ENCODE results near the gene RDH5. TPM values are rescaled to one million over a fixed set of nuclear protein-coding genes. Genes with fewer than 3 reads are reported as not detected.
A peak's percentile ranks its signal among the peaks of the same experiment; 100 is the strongest.

RDH5 gene
- total and polyA plus RNA-seq, 2 of the 13 experiments (the other 11 are each of a cell fraction or from before 2014, with no cell fraction given): 2.6 to 5.7 TPM

DNA sequence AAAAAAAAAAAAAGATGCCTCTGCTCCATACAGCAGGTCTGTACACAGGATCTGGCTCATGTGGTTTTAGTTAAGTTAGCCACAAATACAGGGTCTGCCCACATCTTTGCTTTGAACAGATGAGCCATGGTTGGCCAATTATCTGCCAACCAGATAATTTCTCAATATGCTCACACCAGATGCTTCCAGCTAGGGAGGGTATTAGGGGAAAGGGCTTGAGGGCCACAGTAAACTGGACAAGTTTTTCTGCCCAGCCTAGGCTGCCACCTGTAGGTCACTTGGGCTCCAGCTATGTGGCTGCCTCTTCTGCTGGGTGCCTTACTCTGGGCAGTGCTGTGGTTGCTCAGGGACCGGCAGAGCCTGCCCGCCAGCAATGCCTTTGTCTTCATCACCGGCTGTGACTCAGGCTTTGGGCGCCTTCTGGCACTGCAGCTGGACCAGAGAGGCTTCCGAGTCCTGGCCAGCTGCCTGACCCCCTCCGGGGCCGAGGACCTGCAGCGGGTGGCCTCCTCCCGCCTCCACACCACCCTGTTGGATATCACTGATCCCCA lies 776 bp downstream of the RDH5 start (continued):
- TF ChIP-seq, protein P1, sequence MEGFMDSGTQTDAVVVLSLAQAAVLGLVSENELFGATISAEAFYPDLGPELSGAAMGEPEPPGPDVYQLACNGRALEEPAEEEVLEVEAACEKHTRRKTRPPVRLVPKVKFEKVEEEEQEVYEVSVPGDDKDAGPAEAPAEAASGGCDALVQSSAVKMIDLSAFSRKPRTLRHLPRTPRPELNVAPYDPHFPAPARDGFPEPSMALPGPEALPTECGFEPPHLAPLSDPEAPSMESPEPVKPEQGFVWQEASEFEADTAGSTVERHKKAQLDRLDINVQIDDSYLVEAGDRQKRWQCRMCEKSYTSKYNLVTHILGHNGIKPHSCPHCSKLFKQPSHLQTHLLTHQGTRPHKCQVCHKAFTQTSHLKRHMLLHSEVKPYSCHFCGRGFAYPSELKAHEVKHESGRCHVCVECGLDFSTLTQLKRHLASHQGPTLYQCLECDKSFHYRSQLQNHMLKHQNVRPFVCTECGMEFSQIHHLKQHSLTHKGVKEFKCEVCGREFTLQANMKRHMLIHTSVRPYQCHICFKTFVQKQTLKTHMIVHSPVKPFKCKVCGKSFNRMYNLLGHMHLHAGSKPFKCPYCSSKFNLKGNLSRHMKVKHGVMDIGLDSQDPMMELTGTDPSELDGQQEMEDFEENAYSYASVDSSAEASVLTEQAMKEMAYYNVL (CRISPR knock-in tag; IDR thresholded peaks at IDR 0.05; ENCODE audit: borderline replicate concordance): no peak
- TF ChIP-seq GRHL1 (CRISPR knock-in tag; conservative IDR thresholded peaks at IDR 0.05): no peak
- TF ChIP-seq ZNF44 (CRISPR knock-in tag; IDR thresholded peaks at IDR 0.05): no peak
- peak; percentile 46; the same call in 1 of the 2 replicates for TF ChIP-seq RXRB (CRISPR knock-in tag; IDR thresholded peaks at IDR 0.05; ENCODE audit: borderline replicate concordance)
- TF ChIP-seq ZNF337 (CRISPR knock-in tag; IDR thresholded peaks at IDR 0.05; ENCODE audit: borderline replicate concordance, low read depth): no peak
- TF ChIP-seq ZNF18 (CRISPR knock-in tag; IDR thresholded peaks at IDR 0.05; ENCODE audit: insufficient replicate concordance): no peak
- TF ChIP-seq, protein P2, sequence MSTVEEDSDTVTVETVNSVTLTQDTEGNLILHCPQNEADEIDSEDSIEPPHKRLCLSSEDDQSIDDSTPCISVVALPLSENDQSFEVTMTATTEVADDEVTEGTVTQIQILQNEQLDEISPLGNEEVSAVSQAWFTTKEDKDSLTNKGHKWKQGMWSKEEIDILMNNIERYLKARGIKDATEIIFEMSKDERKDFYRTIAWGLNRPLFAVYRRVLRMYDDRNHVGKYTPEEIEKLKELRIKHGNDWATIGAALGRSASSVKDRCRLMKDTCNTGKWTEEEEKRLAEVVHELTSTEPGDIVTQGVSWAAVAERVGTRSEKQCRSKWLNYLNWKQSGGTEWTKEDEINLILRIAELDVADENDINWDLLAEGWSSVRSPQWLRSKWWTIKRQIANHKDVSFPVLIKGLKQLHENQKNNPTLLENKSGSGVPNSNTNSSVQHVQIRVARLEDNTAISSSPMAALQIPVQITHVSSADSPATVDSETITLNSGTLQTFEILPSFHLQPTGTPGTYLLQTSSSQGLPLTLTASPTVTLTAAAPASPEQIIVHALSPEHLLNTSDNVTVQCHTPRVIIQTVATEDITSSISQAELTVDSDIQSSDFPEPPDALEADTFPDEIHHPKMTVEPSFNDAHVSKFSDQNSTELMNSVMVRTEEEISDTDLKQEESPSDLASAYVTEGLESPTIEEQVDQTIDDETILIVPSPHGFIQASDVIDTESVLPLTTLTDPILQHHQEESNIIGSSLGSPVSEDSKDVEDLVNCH (CRISPR knock-in tag; IDR thresholded peaks at IDR 0.05): no peak
- TF ChIP-seq RCOR2 (CRISPR knock-in tag; IDR thresholded peaks at IDR 0.05): no peak
- TF ChIP-seq ZNF660 (CRISPR knock-in tag; IDR thresholded peaks at IDR 0.05; ENCODE audit: borderline replicate concordance, low read depth): no peak
- no peak for TF ChIP-seq ZBTB7B (CRISPR knock-in tag; IDR thresholded peaks at IDR 0.05)
- peak; percentile 61 for TF ChIP-seq ZNF331 (CRISPR knock-in tag; IDR thresholded peaks at IDR 0.05)
- no peak for TF ChIP-seq ATF4 (CRISPR knock-in tag; IDR thresholded peaks at IDR 0.05)
- TF ChIP-seq ZNF224 (CRISPR knock-in tag; IDR thresholded peaks at IDR 0.05): no peak
- no peak for TF ChIP-seq ZNF7 (CRISPR knock-in tag; IDR thresholded peaks at IDR 0.05)
- TF ChIP-seq, protein P3, sequence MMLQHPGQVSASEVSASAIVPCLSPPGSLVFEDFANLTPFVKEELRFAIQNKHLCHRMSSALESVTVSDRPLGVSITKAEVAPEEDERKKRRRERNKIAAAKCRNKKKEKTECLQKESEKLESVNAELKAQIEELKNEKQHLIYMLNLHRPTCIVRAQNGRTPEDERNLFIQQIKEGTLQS (CRISPR knock-in tag; IDR thresholded peaks at IDR 0.05): no peak
- no peak for TF ChIP-seq ZNF234 (CRISPR knock-in tag; conservative IDR thresholded peaks at IDR 0.05)
- TF ChIP-seq, protein P4, sequence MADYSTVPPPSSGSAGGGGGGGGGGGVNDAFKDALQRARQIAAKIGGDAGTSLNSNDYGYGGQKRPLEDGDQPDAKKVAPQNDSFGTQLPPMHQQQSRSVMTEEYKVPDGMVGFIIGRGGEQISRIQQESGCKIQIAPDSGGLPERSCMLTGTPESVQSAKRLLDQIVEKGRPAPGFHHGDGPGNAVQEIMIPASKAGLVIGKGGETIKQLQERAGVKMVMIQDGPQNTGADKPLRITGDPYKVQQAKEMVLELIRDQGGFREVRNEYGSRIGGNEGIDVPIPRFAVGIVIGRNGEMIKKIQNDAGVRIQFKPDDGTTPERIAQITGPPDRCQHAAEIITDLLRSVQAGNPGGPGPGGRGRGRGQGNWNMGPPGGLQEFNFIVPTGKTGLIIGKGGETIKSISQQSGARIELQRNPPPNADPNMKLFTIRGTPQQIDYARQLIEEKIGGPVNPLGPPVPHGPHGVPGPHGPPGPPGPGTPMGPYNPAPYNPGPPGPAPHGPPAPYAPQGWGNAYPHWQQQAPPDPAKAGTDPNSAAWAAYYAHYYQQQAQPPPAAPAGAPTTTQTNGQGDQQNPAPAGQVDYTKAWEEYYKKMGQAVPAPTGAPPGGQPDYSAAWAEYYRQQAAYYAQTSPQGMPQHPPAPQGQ (CRISPR knock-in tag; IDR thresholded peaks at IDR 0.05; ENCODE audit: borderline replicate concordance): no peak
- no peak for TF ChIP-seq GABPA (IDR thresholded peaks at IDR 0.05; ENCODE audit: low read depth, low read length)
- TF ChIP-seq GABPA (CRISPR knock-in tag; IDR thresholded peaks at IDR 0.05; ENCODE audit: low read depth): 0 out of 2 replicates have a peak, but pooled peaks have one; percentile 6
